Activated T-helper 17 cell treated with anti-CD3 and anti-CD28 coated beads, Interleukin-2, amount 50 U/mL, for 72 hours (primary cell): ENCODE measurements around the gene RNF213. TPM values are rescaled to one million over a fixed set of nuclear protein-coding genes. Genes with fewer than 3 reads are reported as not detected.

Experiments
- ATAC-seq: fragments of 150-1000 bp; cut with Tn5 transposase; replicated peaks from 2 replicates; pipeline ENCODE4 v1.10.0; 2021; ENCODE audit warnings: mild to moderate bottlenecking, moderate library complexity
- H3K27ac Mint-ChIP-seq: one replicate; pipeline ENCODE4 v1.8.0; 2022; ENCODE audit warnings: mixed read lengths
- H3K27me3 Mint-ChIP-seq: one replicate; pipeline ENCODE4 v1.8.0; 2022; ENCODE audit warnings: mixed read lengths
- H3K36me3 Mint-ChIP-seq: one replicate; pipeline ENCODE4 v1.8.0; 2022; ENCODE audit warnings: low read depth, mild to moderate bottlenecking, mixed read lengths
- H3K4me1 Mint-ChIP-seq: one replicate; pipeline ENCODE4 v1.8.0; 2022; ENCODE audit warnings: mixed read lengths
- H3K4me3 Mint-ChIP-seq: one replicate; pipeline ENCODE4 v1.8.0; 2022; ENCODE audit warnings: mild to moderate bottlenecking, mixed read lengths
- H3K9me3 Mint-ChIP-seq: one replicate; pipeline ENCODE4 v1.8.0; 2022; ENCODE audit warnings: mixed read lengths
- total RNA-seq, 2 donors: library from RNA; stranded (reverse); gene quantifications; one replicate each; pipeline ENCODE4 v1.2.3, GENCODE V29; 2022

Gene RNF213
- total RNA-seq, 2 donors from 2014 or later = 1,022 to 1,405 TPM

- Mint-ChIP-seq H3K9me3 (no peaks in the 10 kb centered on the region), H3K27ac (peak overlapping the region; percentile 77), H3K4me3 (no peak overlapping the region), H3K36me3 (peaks cover 100% of the 10 kb centered on the region), H3K4me1 (peaks cover 4% of the 10 kb centered on the region), H3K27me3 (no peaks in the 10 kb centered on the region)
- ATAC-seq = no peak
Observed at GRCh38 chr17:80380555-80381002, 119.9 kb downstream of the RNF213 start.

GRCh38 chr17:80381416-80381923, 120.8 kb downstream of the RNF213 start:
- no peak for ATAC-seq

GRCh38 chr17:80382446-80382845, 121.8 kb downstream of the RNF213 start:
- no peaks in the 10 kb centered on the region for H3K9me3 Mint-ChIP-seq
- H3K27me3 Mint-ChIP-seq = no peaks in the 10 kb centered on the region
- H3K4me1 Mint-ChIP-seq = peaks cover 4% of the 10 kb centered on the region
- ATAC-seq = no peak
- H3K27ac Mint-ChIP-seq = no peak overlapping the region
- H3K36me3 Mint-ChIP-seq = peaks cover 100% of the 10 kb centered on the region
- no peak overlapping the region for H3K4me3 Mint-ChIP-seq

More at GRCh38 chr17:80381416-80381923, 120.8 kb downstream of the RNF213 start:
- Mint-ChIP-seq H3K27me3 (no peaks in the 10 kb centered on the region), H3K4me3 (no peak overlapping the region), H3K9me3 (no peaks in the 10 kb centered on the region), H3K27ac (peak overlapping the region; percentile 77), H3K36me3 (peaks cover 100% of the 10 kb centered on the region), H3K4me1 (peaks cover 4% of the 10 kb centered on the region)

GRCh38 chr17:80382956-80383355, 122.3 kb downstream of the RNF213 start:
- ATAC-seq = no peak
- Mint-ChIP-seq H3K9me3 (no peaks in the 10 kb centered on the region), H3K4me3 (no peak overlapping the region), H3K36me3 (peaks cover 100% of the 10 kb centered on the region), H3K4me1 (peaks cover 4% of the 10 kb centered on the region), H3K27me3 (no peaks in the 10 kb centered on the region), H3K27ac (peak overlapping the region; percentile 91)

DNA sequence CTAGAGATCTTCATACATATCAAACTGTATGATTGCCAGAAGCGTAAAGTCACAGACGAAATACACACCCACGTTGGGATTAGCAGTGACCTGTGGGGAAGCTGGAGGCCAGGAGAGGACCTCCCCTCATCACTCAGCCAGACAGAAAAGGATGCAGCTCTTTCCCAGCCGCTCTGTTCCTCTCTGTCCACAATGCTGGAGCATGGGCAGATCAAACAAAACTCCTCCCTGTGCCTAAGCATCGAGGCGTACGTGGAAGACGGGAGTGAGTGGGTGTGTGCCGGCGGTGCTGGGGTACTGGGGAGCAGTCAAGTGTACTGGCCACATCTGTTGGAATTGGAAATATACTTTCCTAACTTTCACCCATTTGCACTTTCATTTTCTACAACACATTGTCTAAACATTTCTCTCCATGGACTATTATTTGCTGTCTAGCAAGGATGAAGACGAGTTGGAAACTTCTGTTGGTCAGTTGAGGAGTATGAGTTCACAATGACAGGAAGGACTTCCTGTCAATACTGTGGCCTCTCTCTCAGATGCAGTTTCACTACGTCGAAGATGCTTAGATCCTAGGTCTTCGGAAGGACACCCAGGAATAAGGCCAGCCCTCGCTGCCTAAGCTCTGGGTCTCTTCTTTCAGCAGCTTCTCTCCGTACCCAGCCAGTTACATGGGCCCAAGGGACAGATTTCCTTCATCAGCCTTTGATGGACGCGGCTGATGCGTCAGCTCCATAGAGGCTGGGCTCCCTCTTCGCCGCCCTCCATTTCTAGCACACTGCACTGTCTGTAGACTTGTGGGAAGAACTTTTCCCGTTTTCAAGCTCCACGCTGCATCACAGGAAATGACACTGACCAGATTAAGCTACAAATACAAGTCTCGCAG, 123.7 kb downstream of the RNF213 start:
- Mint-ChIP-seq H3K27ac (peak overlapping the region; percentile 91), H3K36me3 (peaks cover 100% of the 10 kb centered on the region), H3K4me1 (peaks cover 4% of the 10 kb centered on the region), H3K27me3 (no peaks in the 10 kb centered on the region), H3K9me3 (no peaks in the 10 kb centered on the region), H3K4me3 (no peak overlapping the region)
- no peak for ATAC-seq

DNA sequence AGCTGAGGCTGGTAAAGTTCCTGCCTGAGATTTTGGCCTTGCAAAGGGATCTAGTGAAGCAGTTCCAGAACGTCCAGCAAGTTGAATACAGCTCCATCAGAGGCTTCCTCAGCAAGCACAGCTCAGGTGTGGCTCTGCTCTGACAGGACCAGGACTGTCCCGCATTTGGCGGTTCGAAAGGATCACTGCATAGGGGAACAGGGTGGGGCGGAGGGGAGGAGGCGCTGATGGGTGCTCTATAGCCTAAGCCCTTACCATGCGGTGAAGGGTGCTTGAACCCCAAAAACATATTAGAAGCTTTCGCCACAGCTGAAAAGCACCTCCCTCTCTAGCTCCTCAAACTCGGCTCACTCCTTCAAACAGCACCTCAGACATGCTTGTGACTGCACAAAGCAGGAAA, 124.4 kb downstream of the RNF213 start:
- Mint-ChIP-seq H3K36me3 (peaks cover 100% of the 10 kb centered on the region), H3K4me1 (peaks cover 4% of the 10 kb centered on the region), H3K27ac (peak overlapping the region; percentile 91), H3K4me3 (no peak overlapping the region), H3K9me3 (no peaks in the 10 kb centered on the region), H3K27me3 (no peaks in the 10 kb centered on the region)
- ATAC-seq = no peak

- Mint-ChIP-seq H3K9me3 (no peaks in the 10 kb centered on the region), H3K4me3 (no peak overlapping the region), H3K4me1 (peaks cover 4% of the 10 kb centered on the region), H3K27me3 (no peaks in the 10 kb centered on the region), H3K36me3 (peaks cover 100% of the 10 kb centered on the region), H3K27ac (peak overlapping the region; percentile 38)
- ATAC-seq = no peak
Observed at GRCh38 chr17:80386341-80386740, 125.7 kb downstream of the RNF213 start.

- peaks cover 5% of the 10 kb centered on the region for H3K4me1 Mint-ChIP-seq
- H3K36me3 Mint-ChIP-seq = peaks cover 100% of the 10 kb centered on the region
- H3K27ac Mint-ChIP-seq = peak overlapping the region; percentile 33
- no peak overlapping the region for H3K4me3 Mint-ChIP-seq
- no peaks in the 10 kb centered on the region for H3K27me3 Mint-ChIP-seq
- no peak for ATAC-seq
- H3K9me3 Mint-ChIP-seq = no peaks in the 10 kb centered on the region
Observed at GRCh38 chr17:80387071-80387470, 126.4 kb downstream of the RNF213 start.

- peaks cover 100% of the 10 kb centered on the region for H3K36me3 Mint-ChIP-seq
- H3K9me3 Mint-ChIP-seq = no peaks in the 10 kb centered on the region
- no peak overlapping the region for H3K27ac Mint-ChIP-seq
- no peak for ATAC-seq
- no peak overlapping the region for H3K4me3 Mint-ChIP-seq
- no peaks in the 10 kb centered on the region for H3K27me3 Mint-ChIP-seq
- peaks cover 5% of the 10 kb centered on the region for H3K4me1 Mint-ChIP-seq
Observed at GRCh38 chr17:80388175-80388574, 127.5 kb downstream of the RNF213 start.

DNA sequence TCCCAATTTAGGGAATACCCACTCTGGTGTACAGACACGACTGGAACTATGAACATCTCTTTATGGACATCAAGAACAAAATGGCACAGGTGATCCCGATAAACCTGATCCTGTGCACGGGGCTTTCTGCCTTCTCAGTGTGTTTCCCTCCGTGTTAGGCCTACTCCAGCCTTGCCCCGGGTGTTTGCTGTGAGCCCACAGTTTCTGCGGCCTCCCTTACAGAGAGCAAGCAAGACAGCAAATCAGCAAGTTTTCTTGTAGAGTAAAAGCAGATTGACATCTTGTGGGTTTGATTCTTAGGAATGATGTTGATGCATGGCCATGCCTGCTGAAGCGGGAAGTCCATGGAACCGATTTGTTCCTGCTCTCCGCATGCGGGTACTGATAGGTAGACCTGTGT, 127.9 kb downstream of the RNF213 start:
- no peak for ATAC-seq
- Mint-ChIP-seq H3K4me3 (no peak overlapping the region), H3K27me3 (no peaks in the 10 kb centered on the region), H3K9me3 (no peaks in the 10 kb centered on the region), H3K36me3 (peaks cover 100% of the 10 kb centered on the region), H3K4me1 (peaks cover 5% of the 10 kb centered on the region), H3K27ac (no peak overlapping the region)

DNA sequence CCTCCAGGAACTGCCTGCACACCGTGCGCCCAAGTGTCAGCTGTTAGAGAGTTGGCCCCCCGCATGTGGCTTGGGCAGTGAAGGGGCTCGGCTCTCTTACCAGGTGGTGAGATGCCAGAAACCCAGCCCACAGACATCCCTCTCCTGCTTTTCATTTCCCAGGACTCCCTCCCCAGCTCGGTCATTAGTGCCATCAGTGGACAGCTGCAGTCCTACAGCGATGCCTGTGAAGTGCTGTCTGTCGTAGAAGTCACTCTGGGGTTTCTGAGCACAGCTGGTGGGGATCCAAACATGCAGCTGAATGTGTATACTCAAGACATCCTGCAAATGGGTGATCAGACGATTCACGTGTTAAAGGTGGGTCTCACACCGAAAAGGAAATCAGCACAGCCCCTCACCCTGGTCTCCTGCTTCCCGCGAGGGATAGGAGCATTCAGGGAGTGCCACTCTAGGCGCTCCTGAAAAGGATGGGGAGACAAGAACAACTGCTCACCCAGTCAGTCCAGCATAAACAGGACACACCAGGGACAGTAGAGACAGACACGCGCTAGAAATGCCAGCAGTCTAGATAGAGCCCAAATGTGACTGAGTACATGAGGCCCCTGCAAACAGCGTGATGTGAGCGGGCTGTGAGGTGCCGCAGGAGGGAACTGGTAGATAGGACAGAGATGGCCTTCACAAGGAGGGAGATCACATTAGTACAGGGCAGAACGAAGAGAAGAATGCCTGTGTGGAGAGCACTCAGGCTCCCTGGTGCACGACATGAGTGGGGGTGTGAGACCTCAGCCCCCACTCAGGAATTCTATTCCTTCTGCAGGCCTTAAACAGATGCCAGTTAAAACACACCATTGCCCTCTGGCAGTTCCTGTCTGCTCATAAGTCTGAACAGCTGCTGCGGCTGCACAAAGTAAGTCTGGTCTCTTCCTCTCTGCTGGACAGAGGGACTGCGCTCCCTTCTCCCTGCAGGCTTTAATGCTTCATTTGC, 128.7 kb downstream of the RNF213 start:
- H3K27ac Mint-ChIP-seq = peak overlapping the region; percentile 50
- H3K27me3 Mint-ChIP-seq = no peaks in the 10 kb centered on the region
- H3K4me3 Mint-ChIP-seq = no peak overlapping the region
- peaks cover 100% of the 10 kb centered on the region for H3K36me3 Mint-ChIP-seq
- H3K9me3 Mint-ChIP-seq = no peaks in the 10 kb centered on the region
- peaks cover 5% of the 10 kb centered on the region for H3K4me1 Mint-ChIP-seq
- no peak for ATAC-seq

GRCh38 chr17:80393241-80393890, 132.7 kb downstream of the RNF213 start:
- ATAC-seq = no peak
- Mint-ChIP-seq H3K36me3 (peaks cover 91% of the 10 kb centered on the region), H3K4me3 (no peak overlapping the region), H3K27ac (peak overlapping the region; percentile 48), H3K4me1 (peaks cover 13% of the 10 kb centered on the region), H3K9me3 (no peaks in the 10 kb centered on the region), H3K27me3 (no peaks in the 10 kb centered on the region)

DNA sequence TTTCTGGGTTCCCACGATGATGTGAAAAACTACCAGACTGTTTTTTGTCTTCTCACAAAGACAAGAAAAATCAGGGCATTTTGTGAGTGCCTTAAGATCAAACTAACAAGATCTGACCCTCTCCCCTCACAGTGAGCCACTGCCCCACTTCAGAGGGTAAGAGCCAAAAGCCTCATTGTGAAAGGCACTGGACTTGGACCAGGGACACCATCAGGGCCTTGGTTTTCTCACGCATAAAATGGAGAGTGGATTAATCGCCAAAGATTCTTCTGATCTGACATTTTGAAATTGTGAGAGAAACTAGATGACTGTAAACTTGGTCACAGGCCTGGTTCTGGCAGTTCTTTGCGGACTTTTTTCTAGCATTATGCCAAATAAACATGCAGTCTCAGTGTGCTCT, 133.3 kb downstream of the RNF213 start:
- no peak for ATAC-seq
- H3K27me3 Mint-ChIP-seq = no peaks in the 10 kb centered on the region
- H3K27ac Mint-ChIP-seq = peak overlapping the region; percentile 48
- H3K4me3 Mint-ChIP-seq = no peak overlapping the region
- H3K4me1 Mint-ChIP-seq = peaks cover 13% of the 10 kb centered on the region
- H3K36me3 Mint-ChIP-seq = peaks cover 85% of the 10 kb centered on the region
- H3K9me3 Mint-ChIP-seq = no peaks in the 10 kb centered on the region
